NCI-H748 (cell line): ENCODE data around the gene MGMT.

Source experiments
- DNase-seq: peaks from one replicate; lab custom pipeline; 2025; ENCODE audit not compliant: unreplicated experiment; lab: John Stamatoyannopoulos, UW

The MGMT gene

GRCh38 chr10:129678186-129678585 lies 211.1 kb downstream of the MGMT start:
- DNase-seq: no peak

GRCh38 chr10:129679207-129679606 lies 212.2 kb downstream of the MGMT start:
- DNase-seq: no peak

GRCh38 chr10:129680661-129681344 lies 213.8 kb downstream of the MGMT start:
- DNase-seq: no peak

GRCh38 chr10:129681856-129682255 lies 214.8 kb downstream of the MGMT start:
- DNase-seq: no peak

- DNase-seq: no peak
These were observed 216.5 kb downstream of the MGMT start for GRCh38 chr10:129683519-129683918.

- DNase-seq: no peak
These were observed 216.9 kb downstream of the MGMT start for GRCh38 chr10:129683920-129684319.

GRCh38 chr10:129685271-129685670 lies 218.2 kb downstream of the MGMT start:
- DNase-seq: no peak

GRCh38 chr10:129689671-129690071 lies 222.6 kb downstream of the MGMT start:
- no peak for DNase-seq

GRCh38 chr10:129690248-129691070 lies 223.4 kb downstream of the MGMT start:
- DNase-seq: no peak

- no peak for DNase-seq
These were observed 225.7 kb downstream of the MGMT start for GRCh38 chr10:129692695-129693094.

- DNase-seq: no peak
These were observed 226.3 kb downstream of the MGMT start for GRCh38 chr10:129693382-129693781.

- DNase-seq: no peak
These were observed 227.1 kb downstream of the MGMT start for GRCh38 chr10:129694184-129694583.

GRCh38 chr10:129694691-129695243 lies 227.7 kb downstream of the MGMT start:
- DNase-seq: no peak

GRCh38 chr10:129695671-129696070 lies 228.6 kb downstream of the MGMT start:
- DNase-seq: no peak

GRCh38 chr10:129696636-129697035 lies 229.6 kb downstream of the MGMT start:
- DNase-seq: no peak

GRCh38 chr10:129697463-129698247 lies 230.6 kb downstream of the MGMT start:
- DNase-seq: no peak

- no peak for DNase-seq
These were observed 232.8 kb downstream of the MGMT start for GRCh38 chr10:129699722-129700340.

GRCh38 chr10:129702605-129703004 lies 235.6 kb downstream of the MGMT start:
- no peak for DNase-seq

GRCh38 chr10:129703287-129704137 lies 236.5 kb downstream of the MGMT start:
- DNase-seq: no peak

- DNase-seq: no peak
These were observed 237.2 kb downstream of the MGMT start for GRCh38 chr10:129704225-129704624.
